Activated CD4-positive, alpha-beta T cell treated with anti-CD3 and anti-CD28 coated beads for 4 hours (primary cell): Measurements from ENCODE around the gene BOD1L1.

Experiments used
- DNase-seq, 2 donors: peaks; one replicate each; pipeline ENCODE4 v3.0.0-alpha.2; 2020

Gene BOD1L1

DNA sequence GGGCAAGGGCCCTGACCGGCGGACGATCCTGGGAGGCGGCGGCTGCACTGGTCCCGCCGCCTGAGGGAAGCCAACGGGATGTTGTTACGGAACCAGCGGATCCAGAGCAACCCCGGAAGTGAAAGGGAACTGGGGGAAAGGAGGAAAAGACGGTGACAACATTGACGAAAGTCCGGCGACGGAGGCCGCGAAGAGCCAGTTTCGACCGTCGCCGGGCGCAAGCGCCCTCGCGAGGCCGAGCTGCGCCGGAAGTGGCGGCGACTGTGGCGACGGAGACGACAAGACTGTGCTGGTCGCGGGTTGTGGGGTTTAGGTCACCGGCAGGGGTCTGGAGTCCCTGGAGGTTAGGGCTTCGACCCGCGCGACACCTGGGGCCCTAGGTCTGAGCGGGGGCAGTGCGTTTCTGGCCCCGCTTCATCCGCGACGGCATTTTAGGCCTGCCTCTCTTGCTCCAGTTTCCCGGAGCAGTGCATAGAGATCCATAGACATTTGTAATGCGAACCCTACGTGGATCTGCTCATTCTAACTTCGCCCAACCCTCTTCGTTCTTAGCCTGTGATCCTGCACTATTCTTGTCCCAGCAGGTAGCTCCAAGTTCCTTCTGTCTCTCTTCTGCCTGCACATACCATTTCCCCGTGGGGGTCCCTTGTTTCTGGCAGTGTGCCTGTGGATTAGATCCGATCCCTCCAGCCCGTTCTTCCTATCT is at the start of gene BOD1L1:
Gene BOD1L1 (minus strand): TSS at position 120 of the 706 bp plus-strand sequence. CDS start 138 bp downstream, outside the sequence.
- DNase-seq: peak; percentile 70 to 72

DNA sequence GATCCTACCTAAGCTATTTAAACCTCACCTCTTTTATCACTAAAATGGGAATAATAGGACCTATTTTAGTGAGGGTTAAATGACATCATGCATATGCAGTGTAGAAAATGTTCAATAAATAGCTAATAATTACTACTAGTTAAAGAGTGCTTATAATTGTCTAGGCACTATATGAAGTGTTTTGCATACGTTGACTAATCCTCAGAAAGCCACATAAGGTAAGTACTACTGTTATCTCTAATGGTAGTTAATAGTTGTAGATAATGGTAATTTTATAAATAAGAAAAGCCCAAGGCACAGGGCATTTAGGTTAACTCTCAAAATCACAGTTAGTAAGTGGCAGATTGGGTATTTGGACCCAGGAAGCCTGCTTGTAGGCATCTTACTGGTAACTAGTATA is 47.4 kb upstream of the BOD1L1 start:
- no peak for DNase-seq

DNA sequence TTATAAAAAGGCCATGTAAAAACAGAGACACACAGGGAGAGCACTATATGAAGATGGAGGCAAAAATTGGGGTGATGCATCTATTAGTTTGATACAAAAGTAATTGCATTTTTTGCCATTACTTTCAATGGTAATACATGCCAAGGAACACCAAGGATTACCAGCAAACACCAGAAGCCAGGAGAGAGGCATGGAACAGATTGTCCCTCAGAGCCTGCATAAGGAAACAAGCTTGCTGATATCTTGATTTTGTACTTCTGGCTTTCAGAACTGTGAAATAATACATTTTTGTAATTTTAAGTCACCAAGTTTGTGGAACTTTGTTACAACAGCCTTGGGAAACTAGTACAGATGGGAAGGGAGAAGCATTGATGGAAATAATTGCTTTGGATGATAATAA is 45.6 kb upstream of the BOD1L1 start:
- DNase-seq: no peak

DNA sequence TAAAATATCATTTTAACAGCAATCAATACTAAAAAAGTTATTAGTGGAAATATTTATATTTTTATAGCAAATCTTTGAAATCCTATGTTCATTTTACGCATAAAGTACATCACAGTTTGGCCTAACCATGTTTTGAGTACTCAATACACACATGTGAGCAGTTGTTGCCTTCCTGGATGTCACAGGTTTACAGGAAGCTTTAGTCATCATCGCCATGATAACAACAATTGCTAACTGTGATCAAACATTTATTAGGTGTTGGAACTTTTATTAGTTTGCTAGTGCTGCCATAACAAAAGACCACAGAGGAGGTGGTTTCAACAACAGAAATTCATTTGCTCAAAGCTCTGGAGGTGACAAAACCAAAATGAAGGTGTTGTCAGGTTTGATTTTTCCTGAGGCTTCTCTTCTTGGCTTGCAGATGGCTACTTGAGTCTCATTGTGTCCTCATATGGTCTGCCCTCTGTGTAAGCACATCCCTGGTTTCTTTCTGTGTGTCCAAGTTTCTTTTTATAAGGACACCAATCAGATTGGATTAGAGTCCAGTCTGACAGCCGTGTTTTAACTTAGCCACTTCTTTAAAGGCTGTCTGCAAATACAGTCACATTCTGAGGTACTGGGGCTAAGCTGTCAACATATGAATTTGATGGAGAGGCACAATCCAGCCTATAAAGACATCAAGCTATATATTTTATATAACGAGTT is 43.1 kb upstream of the BOD1L1 start:
- DNase-seq: no peak

DNA sequence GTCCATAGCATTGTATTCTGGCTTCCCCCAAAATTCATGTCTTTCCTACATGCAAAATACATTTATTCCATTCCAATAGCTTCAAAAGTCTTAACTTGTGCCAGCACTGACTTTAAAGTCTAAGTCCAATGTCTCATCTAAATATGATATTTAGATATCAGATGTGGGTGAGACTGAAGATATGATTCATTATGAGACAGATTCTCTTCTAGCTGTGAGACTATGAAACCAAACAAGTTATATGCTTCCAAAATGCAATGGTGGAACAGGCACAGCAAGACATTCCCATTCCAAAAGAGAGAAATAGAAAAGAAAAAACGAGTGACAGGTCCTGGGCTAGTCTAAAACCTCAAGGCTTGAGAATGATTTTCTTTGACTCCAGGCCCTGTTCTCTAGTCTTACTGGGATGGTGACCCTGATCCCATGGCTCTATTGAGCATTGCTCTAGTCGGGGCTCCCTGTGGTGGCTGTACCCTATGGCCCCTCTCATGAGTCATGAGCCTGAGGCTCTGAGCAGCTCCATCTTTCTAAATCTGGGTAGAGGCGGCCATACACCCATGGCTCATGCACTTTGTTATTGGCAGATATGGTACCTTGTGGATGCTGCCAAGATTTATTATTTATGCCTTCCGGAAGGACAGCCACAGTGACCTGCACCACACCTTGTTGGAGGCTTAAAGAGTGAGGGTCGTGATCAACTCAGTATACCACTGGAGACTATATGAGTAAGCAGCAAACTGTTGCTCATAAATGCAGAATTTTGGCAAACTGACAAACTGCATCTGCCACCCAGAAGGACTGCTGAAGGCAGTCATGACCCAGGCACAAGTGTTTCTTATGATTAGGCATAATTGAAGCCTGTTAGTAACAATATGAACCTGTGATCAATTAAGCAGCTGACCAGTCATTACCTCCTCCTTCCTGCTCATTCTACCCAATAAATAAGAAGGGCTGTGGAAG is 38.5 kb upstream of the BOD1L1 start:
- no peak for DNase-seq

DNA sequence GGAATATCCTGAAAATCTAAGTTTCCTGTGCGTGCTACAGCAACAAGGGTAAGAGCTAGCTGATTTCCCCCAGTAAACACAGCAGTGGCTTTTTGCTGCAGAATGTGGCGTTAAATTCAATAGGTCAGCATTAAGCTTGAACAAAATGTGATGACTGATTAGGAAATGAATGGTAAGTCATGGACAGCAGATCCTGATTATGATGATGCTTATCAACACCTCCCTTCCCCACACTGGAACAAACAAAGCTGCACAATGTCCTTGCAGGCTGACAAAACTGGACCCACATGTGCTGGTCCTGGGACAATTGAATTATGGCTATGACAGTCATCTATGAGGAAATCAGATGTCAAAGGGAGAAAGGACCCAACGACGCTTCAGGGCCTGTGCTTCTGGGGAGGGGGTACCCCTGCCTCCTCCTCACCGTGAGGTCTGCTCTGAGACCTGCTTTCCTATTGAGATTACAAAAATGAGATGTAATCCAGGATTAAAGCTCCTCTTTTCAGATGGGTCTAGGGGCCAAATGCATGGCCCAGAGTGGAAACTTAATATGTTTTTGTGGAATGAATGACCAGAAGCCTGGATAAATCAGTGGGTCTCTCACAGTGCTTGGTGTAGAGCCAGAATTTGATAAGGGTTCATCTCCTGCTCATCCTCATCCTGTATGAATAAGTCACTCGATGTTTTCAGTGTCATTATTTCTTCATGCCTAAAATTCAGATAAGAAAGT is 32.0 kb upstream of the BOD1L1 start:
- no peak for DNase-seq

DNA sequence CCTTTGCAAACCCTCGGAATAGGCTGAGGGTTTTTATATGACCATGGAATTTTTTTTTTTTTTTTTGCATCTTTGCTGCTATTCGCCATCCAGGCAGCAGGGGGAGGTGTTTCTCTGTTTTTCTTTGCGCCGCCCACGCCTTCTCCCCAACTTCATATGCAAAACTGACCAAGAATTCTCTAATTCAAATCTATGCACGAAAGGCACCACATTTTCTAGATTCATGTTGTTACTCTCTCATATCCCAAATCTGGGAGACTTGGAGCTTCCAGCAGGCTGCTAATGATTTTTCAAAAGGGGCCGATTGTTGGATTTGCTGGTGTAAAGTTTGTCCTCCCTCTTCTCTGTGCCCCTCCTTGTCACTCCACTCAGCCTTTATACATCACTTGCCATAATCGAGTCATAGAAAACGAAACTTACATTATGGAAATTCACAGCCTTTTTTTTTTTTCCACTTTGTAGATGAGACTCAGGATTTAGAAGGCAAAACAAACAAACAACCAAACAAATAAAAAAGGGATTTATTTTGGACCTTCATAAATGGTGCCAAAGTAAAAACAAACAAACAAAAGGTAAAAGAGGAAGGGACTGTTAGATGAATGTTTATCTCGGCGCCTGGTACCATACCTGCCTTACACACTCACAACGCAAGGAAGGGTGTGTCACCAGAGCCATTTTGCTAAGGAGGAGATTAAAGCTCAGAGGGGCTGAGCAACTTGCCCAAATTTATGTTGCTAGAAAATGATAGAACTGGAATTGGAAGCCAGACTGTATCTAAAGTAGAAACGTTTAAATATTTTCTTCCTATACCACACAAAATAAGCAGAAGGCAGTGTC is 29.3 kb upstream of the BOD1L1 start:
- DNase-seq: peak; percentile 73 to 77

DNA sequence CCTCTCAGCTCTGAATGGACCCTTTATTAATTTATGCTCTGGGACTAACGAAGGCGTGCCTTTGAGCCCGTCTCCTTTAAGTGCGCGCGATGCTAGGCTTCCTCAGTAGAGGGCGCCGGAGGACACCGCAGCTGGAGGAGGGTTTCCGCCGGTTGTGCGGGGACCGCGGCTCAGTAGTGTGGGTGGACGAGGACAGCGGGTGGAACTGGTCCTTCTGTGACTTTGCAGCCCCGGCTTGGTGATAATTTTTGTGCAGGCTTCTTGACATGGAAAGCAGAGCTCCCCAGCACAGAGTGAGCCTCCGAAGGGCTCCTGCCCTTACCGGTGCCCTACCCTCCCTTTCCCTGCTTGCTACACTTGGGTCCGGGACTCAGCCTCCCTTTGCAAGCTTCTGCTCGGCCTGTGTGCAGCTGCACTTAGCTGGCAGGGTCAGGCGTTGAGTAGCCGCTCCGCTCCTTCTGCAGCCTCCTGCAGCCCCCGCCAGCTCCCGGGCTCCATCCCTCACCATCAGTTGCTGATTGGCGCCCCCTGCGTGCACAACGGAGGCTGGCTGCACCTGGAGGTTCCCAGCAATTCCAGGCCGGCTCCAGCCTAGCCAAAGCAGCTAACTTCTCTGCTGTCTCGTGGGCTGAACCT is 26.8 kb upstream of the BOD1L1 start:
- DNase-seq: peak; percentile 61 to 78

DNA sequence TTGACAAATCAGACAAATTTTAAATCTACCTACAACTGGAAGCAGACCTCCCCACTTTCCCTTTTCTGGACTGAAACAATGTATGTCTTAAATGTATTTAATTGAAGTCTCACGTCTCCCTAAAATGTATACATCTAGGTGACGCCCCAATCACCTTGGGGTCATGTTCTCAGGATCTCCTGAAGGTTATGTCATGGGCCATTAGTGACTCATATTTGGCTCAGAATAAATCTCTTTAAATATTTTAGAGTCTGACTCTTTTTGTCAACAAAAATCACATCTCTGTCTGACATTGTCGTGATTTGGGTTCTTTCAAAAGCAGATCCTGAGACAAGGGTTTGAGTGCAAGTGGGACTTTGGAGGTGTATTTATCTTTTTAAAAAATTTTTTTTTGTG is 26.2 kb upstream of the BOD1L1 start:
- DNase-seq: no peak

DNA sequence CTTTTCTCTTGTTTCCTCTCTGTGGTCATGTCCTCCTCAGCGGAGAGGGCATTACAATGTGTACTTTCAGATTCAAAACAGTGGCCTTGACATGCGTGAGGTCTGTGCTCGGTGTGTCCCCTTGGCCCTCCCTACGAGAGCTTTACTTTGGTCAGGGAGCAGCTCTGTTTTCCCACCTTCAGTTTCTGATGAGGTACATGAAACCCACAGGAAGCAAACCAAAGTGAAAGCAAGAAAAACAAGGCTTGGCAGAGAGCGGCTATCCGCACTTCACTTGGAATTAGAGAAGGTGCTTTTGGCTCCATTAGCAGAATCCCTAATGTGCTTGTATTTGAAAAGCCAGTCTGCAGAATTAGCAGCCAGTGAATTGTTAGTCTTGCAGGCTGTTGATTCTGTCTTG is 19.5 kb upstream of the BOD1L1 start:
- DNase-seq: no peak

DNA sequence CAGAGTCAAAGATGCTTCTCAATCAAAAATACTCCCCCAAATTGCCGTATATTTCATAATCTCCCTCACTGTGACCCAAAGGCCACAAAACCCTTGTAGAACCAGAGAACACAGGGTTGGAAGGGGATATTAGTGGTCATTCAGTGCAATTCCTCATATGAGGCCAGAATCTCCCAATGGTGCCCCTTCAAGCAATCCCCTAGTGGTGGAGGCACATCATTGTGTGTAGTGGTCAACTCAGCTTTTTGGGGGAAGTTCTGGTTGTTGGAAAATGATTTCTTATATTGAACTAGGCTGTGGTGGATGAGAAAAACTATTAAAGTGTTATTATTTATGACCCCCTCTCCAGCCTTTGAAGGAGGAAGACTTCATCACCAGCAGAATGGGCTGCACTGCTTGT is 17.6 kb upstream of the BOD1L1 start:
- DNase-seq: no peak

DNA sequence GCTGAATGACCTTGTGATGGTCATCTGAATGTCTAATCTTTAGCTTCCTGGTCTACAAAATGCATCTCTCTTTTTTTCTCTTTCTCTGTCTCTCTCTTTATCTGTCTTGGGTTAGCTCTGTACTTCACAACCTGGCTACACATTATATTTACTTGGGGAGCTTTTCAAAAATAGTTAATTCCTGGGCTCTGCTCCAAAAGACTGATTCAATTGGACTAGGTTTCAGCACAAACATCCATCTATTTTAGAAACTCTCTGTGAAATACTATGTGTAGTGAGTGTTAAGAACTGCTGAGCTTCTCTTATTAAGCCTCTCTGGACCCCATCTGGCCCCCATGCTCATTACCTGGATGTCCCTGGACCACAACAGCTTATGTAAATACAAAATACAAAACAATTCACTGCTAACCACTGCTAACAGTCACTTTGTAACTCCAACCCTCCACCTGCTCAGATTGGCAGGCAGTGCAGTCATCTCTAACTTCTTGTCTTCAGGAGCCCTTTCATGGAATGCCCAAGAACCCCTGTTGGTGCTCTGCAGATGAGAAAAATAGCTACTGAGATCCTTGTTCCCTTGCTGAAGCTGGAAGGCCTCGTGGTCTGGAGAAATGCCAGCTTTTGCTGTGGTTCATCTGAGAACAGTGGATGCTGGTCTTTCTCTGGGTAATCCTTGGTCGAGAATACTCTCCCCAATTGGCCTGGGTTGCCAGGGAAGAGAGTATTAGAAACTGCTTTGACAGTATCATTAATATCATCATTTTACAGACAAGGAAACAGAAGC is 14.8 kb upstream of the BOD1L1 start:
- no peak for DNase-seq

DNA sequence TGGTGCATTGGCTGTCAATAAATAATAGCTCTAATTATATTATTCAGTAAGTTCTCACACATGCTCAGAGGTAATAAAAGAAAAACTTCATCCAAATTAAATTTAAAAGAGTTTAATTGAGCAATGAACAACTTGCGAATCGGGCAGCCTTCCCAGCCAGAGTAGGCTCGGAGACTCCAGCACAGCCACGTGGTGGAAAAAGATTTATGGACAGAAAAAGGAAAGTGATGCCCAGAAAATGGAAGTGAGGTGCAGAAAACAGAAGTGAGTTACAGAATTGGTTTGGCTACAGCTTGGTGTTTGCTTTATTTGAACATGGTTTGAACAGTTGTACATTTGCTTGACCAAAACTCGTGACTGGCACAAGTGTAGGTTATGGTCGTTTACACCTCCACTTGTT is 13.6 kb upstream of the BOD1L1 start:
- DNase-seq: no peak

DNA sequence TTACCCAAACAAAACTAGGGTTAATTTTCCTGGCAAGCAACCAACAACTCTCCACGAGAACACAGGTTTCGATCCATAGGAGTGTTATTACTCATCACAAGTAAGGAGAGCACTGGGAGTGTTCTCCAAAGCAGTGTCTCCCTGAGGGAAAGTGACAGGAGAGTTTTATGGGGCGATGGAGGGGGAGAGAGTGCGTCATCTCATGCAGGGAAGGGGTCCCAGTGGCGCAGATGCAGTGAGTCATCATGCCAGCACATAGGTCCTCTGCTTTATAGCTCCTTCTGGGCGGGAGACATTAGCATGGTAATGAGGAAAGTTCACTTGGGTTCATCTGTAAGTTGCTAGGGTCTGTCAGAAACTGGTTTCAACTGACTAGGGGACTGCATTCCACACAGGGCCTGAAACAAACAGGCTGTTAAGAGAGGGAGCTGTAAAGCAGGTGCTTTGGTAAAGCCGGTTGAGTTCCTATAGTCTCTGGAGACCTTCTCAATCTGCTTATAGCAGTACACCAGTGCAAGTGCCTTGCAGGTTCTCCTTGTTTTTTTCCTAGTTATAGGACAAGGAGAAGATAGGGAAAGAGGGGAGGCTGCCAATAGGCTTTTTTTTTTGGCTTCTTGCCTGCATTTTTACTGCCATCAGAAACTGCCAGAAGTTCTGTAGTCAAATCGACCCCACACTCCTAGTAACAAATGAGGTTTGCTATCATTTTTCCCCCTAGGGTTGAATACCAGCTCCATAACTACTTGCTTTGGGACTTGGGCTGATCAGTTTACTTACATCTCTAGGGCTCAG is 12.8 kb upstream of the BOD1L1 start:
- DNase-seq: no peak

DNA sequence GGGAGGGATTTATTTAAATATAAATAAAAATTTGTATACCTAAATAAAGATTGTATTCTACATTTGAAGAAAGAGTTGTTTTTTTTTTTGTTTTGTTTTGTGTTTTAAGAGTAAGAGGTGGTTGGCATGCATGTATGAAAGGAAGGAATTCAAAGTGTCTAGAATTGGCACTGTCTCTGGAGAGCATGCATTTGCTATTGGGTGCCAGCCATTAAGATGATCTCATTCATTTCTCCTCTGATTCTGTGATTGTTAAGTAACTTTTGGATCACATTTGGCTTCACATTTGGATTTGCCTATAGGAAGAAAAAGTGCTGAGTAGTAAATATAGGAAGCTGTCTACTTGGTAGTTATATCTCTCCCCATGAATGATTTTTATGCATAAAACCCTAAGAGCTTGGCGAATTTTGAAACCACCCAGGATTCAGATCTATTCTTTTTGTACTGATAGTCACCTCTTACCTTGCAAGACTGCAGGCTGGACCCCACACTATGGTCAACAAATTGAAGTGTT is 7.8 kb upstream of the BOD1L1 start:
- no peak for DNase-seq

DNA sequence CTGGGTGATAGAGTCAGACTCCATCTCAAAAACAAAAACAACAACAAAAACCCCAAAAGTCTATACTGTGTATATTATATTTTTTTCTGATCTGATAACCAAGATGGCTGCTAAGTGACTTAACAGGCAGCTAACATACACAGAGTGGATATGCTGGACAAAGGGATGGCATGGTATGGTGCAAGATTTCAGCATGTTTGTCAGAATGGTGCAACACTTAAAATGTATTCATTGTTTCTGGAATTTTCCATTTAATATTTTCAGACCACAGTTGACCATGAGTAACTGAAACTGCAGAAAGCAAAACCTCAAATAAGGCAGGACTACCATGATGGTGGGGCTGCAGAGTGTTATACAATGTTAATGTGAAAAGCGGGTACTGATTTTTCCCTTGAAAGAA is 6.1 kb upstream of the BOD1L1 start:
- DNase-seq: no peak

DNA sequence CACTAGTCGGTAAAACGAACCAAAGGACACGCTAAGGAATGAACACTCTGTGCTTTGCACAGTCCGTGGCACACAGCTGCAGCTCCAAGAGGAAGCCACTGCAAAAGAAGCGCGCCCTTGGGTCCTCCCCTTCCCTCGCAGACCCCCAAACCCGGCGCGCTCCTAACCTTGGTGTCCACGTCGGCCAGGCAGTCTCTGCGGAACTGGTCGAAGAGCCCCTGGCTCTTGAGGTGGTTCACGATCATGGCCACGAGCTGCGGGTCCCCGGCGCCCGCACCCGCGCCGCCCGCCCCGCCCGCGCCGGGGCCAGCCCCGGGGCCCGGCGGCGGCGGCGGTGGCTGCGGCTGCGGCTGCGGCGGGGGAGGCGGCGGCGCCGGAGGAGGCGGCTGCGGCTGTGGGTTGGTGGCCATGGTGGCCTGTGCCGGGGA is 333 bp downstream of the BOD1L1 start:
- DNase-seq: no peak

DNA sequence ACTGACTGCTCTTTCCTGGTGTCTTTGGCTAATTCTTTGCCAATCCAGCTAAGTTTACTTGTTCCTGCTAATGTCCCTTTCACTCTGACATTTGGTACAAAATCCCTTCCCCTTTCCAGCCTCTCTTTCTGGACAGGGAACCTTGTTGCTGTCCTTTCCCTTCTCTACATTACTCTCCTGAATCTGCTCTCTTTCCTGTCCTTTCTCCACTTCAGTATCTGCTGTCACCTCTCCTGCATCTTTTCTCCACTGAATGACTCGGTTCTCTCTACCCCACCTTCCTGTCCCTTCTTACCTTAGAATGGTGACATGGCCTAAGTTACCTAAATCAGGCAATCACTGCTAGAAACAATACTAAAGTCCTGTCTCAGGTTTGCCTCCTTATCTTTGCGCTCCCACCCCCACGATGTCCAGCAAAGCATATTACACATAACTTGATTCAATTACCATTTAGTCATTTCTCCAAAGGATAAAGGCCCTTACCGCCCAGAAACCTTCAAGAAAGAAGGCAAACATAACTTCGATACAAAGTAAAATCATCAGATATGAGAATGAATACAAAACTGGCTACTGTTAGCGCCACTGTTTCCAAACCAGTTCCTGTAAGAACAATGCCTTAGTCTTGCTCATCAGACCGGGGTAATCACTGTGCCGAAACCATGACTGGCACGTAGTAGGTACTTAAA is 890 bp downstream of the BOD1L1 start:
- DNase-seq: no peak
